ENCODE measurements around the gene IL32.

DNA sequence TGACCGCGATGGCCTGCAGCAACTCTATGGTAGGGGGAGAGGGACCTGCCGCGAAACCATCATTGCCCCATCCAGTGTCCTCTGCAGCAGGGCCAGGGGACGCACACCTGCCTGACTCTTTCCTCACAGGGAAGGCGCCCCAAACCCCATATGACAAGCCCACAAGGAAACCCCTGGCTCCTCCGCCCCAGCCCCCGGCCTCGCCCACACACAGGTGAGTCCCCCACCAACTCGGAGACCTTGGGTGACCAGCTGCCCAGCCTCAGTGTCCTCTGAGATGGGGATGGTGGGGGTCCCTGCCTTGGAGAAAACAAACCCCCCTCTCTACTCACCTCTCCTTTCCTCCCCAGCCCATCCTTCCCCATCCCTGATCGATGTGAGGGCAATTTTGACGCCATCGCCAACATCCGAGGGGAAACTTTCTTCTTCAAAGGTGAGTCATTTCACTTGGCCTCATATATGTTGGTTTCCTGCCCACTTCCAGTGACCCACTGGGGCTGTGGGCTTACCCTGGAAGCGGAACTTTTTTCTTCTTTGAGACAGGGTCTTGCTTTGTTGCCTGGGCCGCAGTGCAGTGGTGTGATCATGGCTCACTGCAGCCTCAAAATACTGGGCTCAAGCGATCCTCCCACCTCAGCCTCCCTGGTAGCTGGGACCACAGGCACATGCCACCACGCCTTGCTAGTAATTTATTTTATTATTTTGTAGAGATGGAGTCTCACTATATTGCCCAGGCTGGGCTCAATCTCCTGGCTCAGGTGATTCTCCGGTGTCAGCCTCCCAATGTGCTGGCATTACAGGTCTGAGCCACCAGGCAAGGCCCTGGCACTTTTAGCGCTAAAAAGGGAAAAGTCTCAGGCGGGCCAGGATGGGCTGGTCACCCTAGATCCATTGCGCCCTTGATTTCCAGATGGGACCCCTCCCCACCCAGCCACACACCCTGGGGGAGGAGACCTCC is 8.0 kb upstream of the IL32 start:
- TF ChIP-seq, protein P1, sequence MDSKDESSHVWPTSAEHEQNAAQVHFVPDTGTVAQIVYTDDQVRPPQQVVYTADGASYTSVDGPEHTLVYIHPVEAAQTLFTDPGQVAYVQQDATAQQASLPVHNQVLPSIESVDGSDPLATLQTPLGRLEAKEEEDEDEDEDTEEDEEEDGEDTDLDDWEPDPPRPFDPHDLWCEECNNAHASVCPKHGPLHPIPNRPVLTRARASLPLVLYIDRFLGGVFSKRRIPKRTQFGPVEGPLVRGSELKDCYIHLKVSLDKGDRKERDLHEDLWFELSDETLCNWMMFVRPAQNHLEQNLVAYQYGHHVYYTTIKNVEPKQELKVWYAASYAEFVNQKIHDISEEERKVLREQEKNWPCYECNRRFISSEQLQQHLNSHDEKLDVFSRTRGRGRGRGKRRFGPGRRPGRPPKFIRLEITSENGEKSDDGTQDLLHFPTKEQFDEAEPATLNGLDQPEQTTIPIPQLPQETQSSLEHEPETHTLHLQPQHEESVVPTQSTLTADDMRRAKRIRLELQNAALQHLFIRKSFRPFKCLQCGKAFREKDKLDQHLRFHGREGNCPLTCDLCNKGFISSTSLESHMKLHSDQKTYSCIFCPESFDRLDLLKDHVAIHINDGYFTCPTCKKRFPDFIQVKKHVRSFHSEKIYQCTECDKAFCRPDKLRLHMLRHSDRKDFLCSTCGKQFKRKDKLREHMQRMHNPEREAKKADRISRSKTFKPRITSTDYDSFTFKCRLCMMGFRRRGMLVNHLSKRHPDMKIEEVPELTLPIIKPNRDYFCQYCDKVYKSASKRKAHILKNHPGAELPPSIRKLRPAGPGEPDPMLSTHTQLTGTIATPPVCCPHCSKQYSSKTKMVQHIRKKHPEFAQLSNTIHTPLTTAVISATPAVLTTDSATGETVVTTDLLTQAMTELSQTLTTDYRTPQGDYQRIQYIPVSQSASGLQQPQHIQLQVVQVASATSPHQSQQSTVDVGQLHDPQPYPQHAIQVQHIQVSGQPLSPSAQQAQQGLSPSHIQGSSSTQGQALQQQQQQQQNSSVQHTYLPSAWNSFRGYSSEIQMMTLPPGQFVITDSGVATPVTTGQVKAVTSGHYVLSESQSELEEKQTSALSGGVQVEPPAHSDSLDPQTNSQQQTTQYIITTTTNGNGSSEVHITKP (tag by site-specific recombination; IDR thresholded peaks at IDR 0.05) = no peak
- TF ChIP-seq, protein P2, sequence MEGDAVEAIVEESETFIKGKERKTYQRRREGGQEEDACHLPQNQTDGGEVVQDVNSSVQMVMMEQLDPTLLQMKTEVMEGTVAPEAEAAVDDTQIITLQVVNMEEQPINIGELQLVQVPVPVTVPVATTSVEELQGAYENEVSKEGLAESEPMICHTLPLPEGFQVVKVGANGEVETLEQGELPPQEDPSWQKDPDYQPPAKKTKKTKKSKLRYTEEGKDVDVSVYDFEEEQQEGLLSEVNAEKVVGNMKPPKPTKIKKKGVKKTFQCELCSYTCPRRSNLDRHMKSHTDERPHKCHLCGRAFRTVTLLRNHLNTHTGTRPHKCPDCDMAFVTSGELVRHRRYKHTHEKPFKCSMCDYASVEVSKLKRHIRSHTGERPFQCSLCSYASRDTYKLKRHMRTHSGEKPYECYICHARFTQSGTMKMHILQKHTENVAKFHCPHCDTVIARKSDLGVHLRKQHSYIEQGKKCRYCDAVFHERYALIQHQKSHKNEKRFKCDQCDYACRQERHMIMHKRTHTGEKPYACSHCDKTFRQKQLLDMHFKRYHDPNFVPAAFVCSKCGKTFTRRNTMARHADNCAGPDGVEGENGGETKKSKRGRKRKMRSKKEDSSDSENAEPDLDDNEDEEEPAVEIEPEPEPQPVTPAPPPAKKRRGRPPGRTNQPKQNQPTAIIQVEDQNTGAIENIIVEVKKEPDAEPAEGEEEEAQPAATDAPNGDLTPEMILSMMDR (tag by site-specific recombination; IDR thresholded peaks at IDR 0.05) = no peak
- TF ChIP-seq, protein P3, sequence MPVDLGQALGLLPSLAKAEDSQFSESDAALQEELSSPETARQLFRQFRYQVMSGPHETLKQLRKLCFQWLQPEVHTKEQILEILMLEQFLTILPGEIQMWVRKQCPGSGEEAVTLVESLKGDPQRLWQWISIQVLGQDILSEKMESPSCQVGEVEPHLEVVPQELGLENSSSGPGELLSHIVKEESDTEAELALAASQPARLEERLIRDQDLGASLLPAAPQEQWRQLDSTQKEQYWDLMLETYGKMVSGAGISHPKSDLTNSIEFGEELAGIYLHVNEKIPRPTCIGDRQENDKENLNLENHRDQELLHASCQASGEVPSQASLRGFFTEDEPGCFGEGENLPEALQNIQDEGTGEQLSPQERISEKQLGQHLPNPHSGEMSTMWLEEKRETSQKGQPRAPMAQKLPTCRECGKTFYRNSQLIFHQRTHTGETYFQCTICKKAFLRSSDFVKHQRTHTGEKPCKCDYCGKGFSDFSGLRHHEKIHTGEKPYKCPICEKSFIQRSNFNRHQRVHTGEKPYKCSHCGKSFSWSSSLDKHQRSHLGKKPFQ (tag by site-specific recombination; IDR thresholded peaks at IDR 0.05) = no peak
- TF ChIP-seq ZNF202 (tag by site-specific recombination; IDR thresholded peaks at IDR 0.05; ENCODE audit: borderline replicate concordance) = no peak
- no peak for TF ChIP-seq ZNF133 (tag by site-specific recombination; IDR thresholded peaks at IDR 0.05)
- TF ChIP-seq, protein P4, sequence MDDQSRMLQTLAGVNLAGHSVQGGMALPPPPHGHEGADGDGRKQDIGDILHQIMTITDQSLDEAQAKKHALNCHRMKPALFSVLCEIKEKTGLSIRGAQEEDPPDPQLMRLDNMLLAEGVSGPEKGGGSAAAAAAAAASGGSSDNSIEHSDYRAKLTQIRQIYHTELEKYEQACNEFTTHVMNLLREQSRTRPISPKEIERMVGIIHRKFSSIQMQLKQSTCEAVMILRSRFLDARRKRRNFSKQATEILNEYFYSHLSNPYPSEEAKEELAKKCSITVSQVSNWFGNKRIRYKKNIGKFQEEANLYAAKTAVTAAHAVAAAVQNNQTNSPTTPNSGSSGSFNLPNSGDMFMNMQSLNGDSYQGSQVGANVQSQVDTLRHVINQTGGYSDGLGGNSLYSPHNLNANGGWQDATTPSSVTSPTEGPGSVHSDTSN (CRISPR knock-in tag; IDR thresholded peaks at IDR 0.05) = no peak
- TF ChIP-seq ZNF10 (tag by site-specific recombination; IDR thresholded peaks at IDR 0.05) = no peak
- TF ChIP-seq, protein P5, sequence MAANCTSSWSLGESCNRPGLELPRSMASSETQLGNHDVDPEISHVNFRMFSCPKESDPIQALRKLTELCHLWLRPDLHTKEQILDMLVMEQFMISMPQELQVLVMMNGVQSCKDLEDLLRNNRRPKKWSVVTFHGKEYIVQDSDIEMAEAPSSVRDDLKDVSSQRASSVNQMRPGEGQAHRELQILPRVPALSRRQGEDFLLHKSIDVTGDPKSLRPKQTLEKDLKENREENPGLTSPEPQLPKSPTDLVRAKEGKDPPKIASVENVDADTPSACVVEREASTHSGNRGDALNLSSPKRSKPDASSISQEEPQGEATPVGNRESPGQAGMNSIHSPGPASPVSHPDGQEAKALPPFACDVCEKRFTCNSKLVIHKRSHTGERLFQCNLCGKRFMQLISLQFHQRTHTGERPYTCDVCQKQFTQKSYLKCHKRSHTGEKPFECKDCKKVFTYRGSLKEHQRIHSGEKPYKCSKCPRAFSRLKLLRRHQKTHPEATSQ (tag by site-specific recombination; IDR thresholded peaks at IDR 0.05) = no peak
- TF ChIP-seq ZNF785 (tag by site-specific recombination; IDR thresholded peaks at IDR 0.05) = no peak
- TF ChIP-seq, protein P6, sequence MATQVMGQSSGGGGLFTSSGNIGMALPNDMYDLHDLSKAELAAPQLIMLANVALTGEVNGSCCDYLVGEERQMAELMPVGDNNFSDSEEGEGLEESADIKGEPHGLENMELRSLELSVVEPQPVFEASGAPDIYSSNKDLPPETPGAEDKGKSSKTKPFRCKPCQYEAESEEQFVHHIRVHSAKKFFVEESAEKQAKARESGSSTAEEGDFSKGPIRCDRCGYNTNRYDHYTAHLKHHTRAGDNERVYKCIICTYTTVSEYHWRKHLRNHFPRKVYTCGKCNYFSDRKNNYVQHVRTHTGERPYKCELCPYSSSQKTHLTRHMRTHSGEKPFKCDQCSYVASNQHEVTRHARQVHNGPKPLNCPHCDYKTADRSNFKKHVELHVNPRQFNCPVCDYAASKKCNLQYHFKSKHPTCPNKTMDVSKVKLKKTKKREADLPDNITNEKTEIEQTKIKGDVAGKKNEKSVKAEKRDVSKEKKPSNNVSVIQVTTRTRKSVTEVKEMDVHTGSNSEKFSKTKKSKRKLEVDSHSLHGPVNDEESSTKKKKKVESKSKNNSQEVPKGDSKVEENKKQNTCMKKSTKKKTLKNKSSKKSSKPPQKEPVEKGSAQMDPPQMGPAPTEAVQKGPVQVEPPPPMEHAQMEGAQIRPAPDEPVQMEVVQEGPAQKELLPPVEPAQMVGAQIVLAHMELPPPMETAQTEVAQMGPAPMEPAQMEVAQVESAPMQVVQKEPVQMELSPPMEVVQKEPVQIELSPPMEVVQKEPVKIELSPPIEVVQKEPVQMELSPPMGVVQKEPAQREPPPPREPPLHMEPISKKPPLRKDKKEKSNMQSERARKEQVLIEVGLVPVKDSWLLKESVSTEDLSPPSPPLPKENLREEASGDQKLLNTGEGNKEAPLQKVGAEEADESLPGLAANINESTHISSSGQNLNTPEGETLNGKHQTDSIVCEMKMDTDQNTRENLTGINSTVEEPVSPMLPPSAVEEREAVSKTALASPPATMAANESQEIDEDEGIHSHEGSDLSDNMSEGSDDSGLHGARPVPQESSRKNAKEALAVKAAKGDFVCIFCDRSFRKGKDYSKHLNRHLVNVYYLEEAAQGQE (tag by site-specific recombination; IDR thresholded peaks at IDR 0.05) = no peak

All from HEK293 (cell line).